T-helper 9 cell (primary cell): Measurements from ENCODE around the gene TMEFF2.

ENCODE experiments used
- DNase-seq: peaks from one replicate; pipeline ENCODE4 v3.0.0-alpha.2; 2020

TMEFF2 gene

GRCh38 chr2:192007581-192008228, 187.0 kb downstream of the TMEFF2 start:
- DNase-seq: no peak

- no peak for DNase-seq
Observed at GRCh38 chr2:192005211-192005610, 189.5 kb downstream of the TMEFF2 start.

GRCh38 chr2:192004188-192004963, 190.4 kb downstream of the TMEFF2 start:
- DNase-seq: no peak

- no peak for DNase-seq
Observed at GRCh38 chr2:192002418-192002817, 192.3 kb downstream of the TMEFF2 start.

GRCh38 chr2:192000196-192000980, 194.3 kb downstream of the TMEFF2 start:
- DNase-seq: no peak

- no peak for DNase-seq
Observed at GRCh38 chr2:191999101-191999841, 195.5 kb downstream of the TMEFF2 start.

GRCh38 chr2:191995285-191995684, 199.4 kb downstream of the TMEFF2 start:
- DNase-seq: no peak

- DNase-seq: no peak
Observed at GRCh38 chr2:191994749-191995148, 200.0 kb downstream of the TMEFF2 start.

GRCh38 chr2:191991442-191991841, 203.3 kb downstream of the TMEFF2 start:
- DNase-seq: no peak

- DNase-seq: no peak
Observed at GRCh38 chr2:191985740-191986139, 209.0 kb downstream of the TMEFF2 start.

GRCh38 chr2:191983591-191983990, 211.1 kb downstream of the TMEFF2 start:
- DNase-seq: no peak

GRCh38 chr2:191983186-191983585, 211.5 kb downstream of the TMEFF2 start:
- no peak for DNase-seq

- no peak for DNase-seq
Observed at GRCh38 chr2:191981706-191982105, 213.0 kb downstream of the TMEFF2 start.

- no peak for DNase-seq
Observed at GRCh38 chr2:191980483-191980882, 214.2 kb downstream of the TMEFF2 start.

- no peak for DNase-seq
Observed at GRCh38 chr2:191979221-191979730, 215.5 kb downstream of the TMEFF2 start.

- DNase-seq: no peak
Observed at GRCh38 chr2:191977754-191978153, 217.0 kb downstream of the TMEFF2 start.

- DNase-seq: no peak
Observed at GRCh38 chr2:191976436-191976835, 218.3 kb downstream of the TMEFF2 start.

GRCh38 chr2:191974676-191975075, 220.1 kb downstream of the TMEFF2 start:
- no peak for DNase-seq

- no peak for DNase-seq
Observed at GRCh38 chr2:191970867-191971266, 223.9 kb downstream of the TMEFF2 start.

- no peak for DNase-seq
Observed at GRCh38 chr2:191968120-191968519, 226.6 kb downstream of the TMEFF2 start.

GRCh38 chr2:191965733-191966132, 229.0 kb downstream of the TMEFF2 start:
- DNase-seq: no peak

- DNase-seq: no peak
Observed at GRCh38 chr2:191961556-191961955, 233.2 kb downstream of the TMEFF2 start.

- DNase-seq: no peak
Observed at GRCh38 chr2:191959209-191959608, 235.5 kb downstream of the TMEFF2 start.
